Measurements from ENCODE around the gene SPPL2A. TPM values are rescaled to one million over a fixed set of nuclear protein-coding genes. Genes with fewer than 3 reads are reported as not detected.
"Not testable (repeated sequence)": the region's sequence is repeated elsewhere in the genome, so short reads cannot be mapped to it uniquely, and the experiment has no call there.

The SPPL2A gene
- total RNA-seq, 2 experiments from 2014 or later, result 72.3 to 74.1 TPM

DNA sequence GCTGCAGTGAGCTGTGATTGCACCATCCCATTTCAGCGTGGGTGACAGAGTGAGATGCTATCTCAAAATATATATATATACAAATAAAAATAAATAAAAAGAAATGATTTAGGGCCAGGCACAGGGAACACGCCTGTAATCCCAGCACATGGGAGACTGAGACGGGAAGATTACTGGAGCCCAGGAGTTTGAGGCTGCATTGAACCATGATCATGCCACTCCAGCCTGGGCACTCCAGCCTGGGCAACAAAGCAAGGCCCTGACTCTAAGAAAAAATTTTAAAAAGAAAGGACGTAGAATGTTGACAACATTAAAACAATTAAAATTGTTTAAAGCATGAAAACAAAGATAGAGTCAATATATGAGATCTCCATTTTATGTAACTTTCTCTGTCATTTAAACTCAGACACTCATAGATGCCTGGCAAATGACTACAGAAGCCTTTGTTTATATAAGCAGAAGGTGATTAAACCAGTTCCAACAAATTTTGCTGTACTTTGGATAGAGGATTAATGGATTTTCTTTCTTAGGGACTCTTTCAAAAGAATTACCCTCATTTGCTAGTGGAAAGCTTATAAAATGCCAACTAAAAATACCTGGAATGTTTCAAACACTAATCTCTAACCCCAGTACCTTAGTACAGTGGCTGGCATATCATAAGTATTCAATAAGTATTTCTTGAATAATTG lies 68.3 kb downstream of the SPPL2A start:
- no peaks in the 10 kb centered on the region for H3K27me3 Mint-ChIP-seq
- H3K4me1 Mint-ChIP-seq, result no peaks in the 10 kb centered on the region
- no peak overlapping the region for H3K4me3 Mint-ChIP-seq
- H3K27ac Mint-ChIP-seq, result no peak overlapping the region
- no peaks in the 10 kb centered on the region for H3K9me3 Mint-ChIP-seq
- H3K36me3 Mint-ChIP-seq, result peaks cover 5% of the 10 kb centered on the region
- DNase-seq, result no peak
- POLR2A ChIA-PET, result no interaction called here
- ATAC-seq (ENCODE audit: low read depth), result no peak

GRCh38 chr15:50694634-50695165 lies 70.8 kb downstream of the SPPL2A start:
- ATAC-seq (ENCODE audit: low read depth); POLR2A ChIA-PET; DNase-seq: not testable (repeated sequence)

GRCh38 chr15:50687302-50687902 lies 78.1 kb downstream of the SPPL2A start:
- POLR2A ChIA-PET, result interaction anchor here (1.8 to 1.9 kb wide), 2 partner anchors 78 to 191 kb away, joined by 6 read pairs; partner anchors contain the start of gene SPPL2A

More at GRCh38 chr15:50694634-50695165, 70.8 kb downstream of the SPPL2A start:
- H3K27ac Mint-ChIP-seq, H3K4me3 Mint-ChIP-seq, H3K9me3 Mint-ChIP-seq, H3K36me3 Mint-ChIP-seq, H3K27me3 Mint-ChIP-seq, H3K4me1 Mint-ChIP-seq: not testable (repeated sequence)

GRCh38 chr15:50686469-50687301 lies 78.8 kb downstream of the SPPL2A start, which contains the start of gene TRPM7:
Gene TRPM7, minus strand, starts transcription at chr15:50686797. Its CDS starts 264 bp downstream, at chr15:50686533.
- peaks cover 28% of the 10 kb centered on the region for H3K4me1 Mint-ChIP-seq

More at GRCh38 chr15:50687302-50687902, 78.1 kb downstream of the SPPL2A start:
- Mint-ChIP-seq H3K27ac (peak overlapping the region; percentile 84), H3K4me3 (peak overlapping the region; percentile 99), H3K9me3 (no peaks in the 10 kb centered on the region), H3K27me3 (no peaks in the 10 kb centered on the region), H3K36me3 (peaks cover 20% of the 10 kb centered on the region), H3K4me1 (peaks cover 26% of the 10 kb centered on the region)
- no peak for DNase-seq
- ATAC-seq (ENCODE audit: low read depth), result no peak

DNA sequence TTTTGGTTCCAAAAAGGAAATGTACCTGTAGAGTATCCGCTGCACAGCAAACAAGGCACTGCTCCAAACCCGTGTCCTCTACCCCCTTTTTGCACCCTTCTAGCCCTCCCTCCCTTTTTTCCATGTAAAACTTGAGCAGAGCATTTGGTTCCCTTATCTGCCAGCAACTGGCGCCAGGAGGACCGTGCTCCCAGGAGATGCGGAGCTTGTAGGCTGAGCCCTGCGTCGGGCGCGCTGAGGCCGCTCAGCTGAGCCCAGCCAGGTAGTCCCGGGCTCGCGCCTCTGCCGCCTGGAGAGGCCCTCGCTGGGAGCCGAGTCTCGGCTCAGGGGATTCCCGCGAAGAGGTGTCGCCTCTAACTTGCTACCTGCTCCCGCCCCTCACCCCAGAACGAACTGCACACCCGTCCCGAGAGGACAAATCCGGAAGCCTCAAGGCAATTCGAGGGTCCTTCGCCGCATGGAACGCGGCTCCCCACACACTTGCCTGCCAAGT lies 79.5 kb downstream of the SPPL2A start:
- POLR2A ChIA-PET, result interaction anchor here (0.6 to 1.9 kb wide), 8 partner anchors 13 to 332 kb away, joined by 3 to 6 read pairs (median 3); partner anchors contain the start of genes AP4E1, GABPB1 and SPPL2A
- peak; percentile 51 for ATAC-seq (ENCODE audit: low read depth)
- Mint-ChIP-seq H3K27ac (peak overlapping the region; percentile 97), H3K9me3 (no peaks in the 10 kb centered on the region), H3K36me3 (peaks cover 27% of the 10 kb centered on the region), H3K4me1 (peaks cover 33% of the 10 kb centered on the region), H3K4me3 (peak overlapping the region; percentile 99), H3K27me3 (no peaks in the 10 kb centered on the region)
- peak; percentile 71 for DNase-seq

More at GRCh38 chr15:50686469-50687301, 78.8 kb downstream of the SPPL2A start, which contains the start of gene TRPM7:
- H3K27ac Mint-ChIP-seq, result peak within 1 kb of the TSS; percentile 97
- peak within 1 kb of the TSS; percentile 99 for H3K4me3 Mint-ChIP-seq
- DNase-seq (peak; percentile 96), ATAC-seq (ENCODE audit: low read depth) (peak; percentile 84)
- H3K36me3 Mint-ChIP-seq, result peaks cover 23% of the 10 kb centered on the region
- POLR2A ChIA-PET, result interaction anchor here (0.6 to 1.9 kb wide), 8 partner anchors 14 to 332 kb away, joined by 3 to 6 read pairs (median 3); partner anchors contain the start of genes AP4E1, GABPB1 and SPPL2A
- no peaks in the 10 kb centered on the region for H3K9me3 Mint-ChIP-seq
- no peaks in the 10 kb centered on the region for H3K27me3 Mint-ChIP-seq

- no peak for ATAC-seq (ENCODE audit: low read depth)
Measured at GRCh38 chr15:50685191-50685975, 80.1 kb downstream of the SPPL2A start.

DNA sequence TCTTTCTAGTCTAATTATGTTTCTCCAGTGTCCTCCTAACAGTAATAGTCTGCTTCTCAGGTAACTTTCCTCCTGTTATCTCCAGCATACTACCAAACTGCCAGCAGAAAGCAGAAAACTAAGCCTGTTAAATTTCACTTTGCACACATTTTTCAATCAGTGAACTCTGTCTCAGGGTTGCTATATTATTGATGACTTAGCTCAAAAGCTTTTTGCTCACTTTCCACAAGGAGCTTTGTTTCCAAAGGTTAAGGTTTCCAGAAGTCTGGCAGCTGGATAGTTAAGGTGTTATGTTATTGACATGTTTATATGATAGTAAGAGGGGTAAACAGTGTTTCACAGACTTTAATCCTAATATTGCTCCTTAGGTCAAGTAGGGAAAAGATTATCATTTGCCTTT lies 84.0 kb downstream of the SPPL2A start:
- peaks cover 30% of the 10 kb centered on the region for H3K4me1 Mint-ChIP-seq

More at GRCh38 chr15:50685191-50685975, 80.1 kb downstream of the SPPL2A start:
- POLR2A ChIA-PET, result interaction anchor here (1.0 to 1.9 kb wide), 6 partner anchors 80 to 223 kb away, joined by 3 to 6 read pairs (median 3); partner anchors contain the start of genes AP4E1 and SPPL2A
- Mint-ChIP-seq H3K36me3 (peaks cover 27% of the 10 kb centered on the region), H3K9me3 (no peaks in the 10 kb centered on the region), H3K4me1 (peaks cover 36% of the 10 kb centered on the region), H3K4me3 (peak overlapping the region; percentile 99), H3K27ac (peak overlapping the region; percentile 97), H3K27me3 (no peaks in the 10 kb centered on the region)
- DNase-seq, result no peak

GRCh38 chr15:50676799-50677483 lies 88.6 kb downstream of the SPPL2A start:
- H3K27ac Mint-ChIP-seq, result no peak overlapping the region
- ATAC-seq (ENCODE audit: low read depth), result no peak
- peaks cover 19% of the 10 kb centered on the region for H3K4me1 Mint-ChIP-seq
- H3K36me3 Mint-ChIP-seq, result peaks cover 9% of the 10 kb centered on the region
- H3K4me3 Mint-ChIP-seq, result no peak overlapping the region
- DNase-seq, result no peak
- POLR2A ChIA-PET, result no interaction called here
- H3K27me3 Mint-ChIP-seq, result no peaks in the 10 kb centered on the region
- H3K9me3 Mint-ChIP-seq, result no peaks in the 10 kb centered on the region

More for the DNA sequence above, 84.0 kb downstream of the SPPL2A start:
- H3K36me3 Mint-ChIP-seq, result peaks cover 27% of the 10 kb centered on the region
- ATAC-seq (ENCODE audit: low read depth) (no peak), DNase-seq (no peak)
- peak overlapping the region; percentile 52 for H3K27ac Mint-ChIP-seq
- POLR2A ChIA-PET, result no interaction called here
- H3K4me3 Mint-ChIP-seq, result peak overlapping the region; percentile 12
- no peaks in the 10 kb centered on the region for H3K27me3 Mint-ChIP-seq
- no peaks in the 10 kb centered on the region for H3K9me3 Mint-ChIP-seq

DNA sequence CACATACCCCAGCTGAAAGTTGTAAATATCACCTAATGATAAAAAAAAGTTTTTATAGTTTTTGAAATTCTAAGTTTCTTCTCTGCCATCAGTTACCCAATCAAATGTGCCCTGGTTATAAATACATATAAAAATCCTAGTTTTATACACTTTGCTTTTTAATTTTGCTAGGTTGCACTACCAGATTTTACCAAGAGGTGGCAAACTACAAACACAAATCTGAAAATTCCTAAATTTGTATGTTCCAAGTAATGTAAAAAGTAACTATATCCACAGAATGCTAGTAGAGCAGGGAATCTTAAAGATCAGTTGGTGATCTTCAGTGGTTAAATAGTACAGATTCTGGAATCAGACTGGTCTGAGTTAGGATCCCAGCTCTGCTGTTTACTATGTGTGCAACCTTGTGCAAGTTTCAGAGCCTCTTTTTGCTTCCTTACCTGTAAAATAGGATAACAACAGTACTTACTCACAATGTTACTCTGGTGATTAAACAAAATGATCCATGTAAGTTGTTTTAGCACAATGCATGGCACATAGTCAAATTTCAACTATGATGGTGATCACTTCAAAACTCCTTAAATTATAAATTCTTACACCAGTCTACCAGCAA lies 89.9 kb downstream of the SPPL2A start:
- H3K4me1 Mint-ChIP-seq, result peaks cover 8% of the 10 kb centered on the region

DNA sequence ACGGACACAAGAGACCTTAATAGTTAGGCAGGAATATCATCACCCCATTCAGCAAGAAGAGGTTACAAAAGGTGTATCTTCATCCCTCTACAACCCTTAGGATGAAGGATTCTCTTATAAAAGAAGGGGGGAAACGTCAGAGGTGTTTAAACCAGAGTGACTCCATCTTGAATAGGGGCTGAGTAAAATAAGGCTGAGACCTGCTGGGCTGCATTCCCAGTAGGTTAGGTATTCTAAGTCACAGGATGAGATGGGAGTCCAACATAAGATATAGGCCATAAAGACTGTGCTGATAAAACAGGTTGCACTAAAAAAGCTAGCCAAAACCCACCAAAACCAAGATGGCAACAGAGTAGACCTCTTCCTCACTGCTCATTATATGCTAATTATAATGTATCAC lies 95.4 kb downstream of the SPPL2A start:
- DNase-seq (no peak), ATAC-seq (ENCODE audit: low read depth) (no peak)
- H3K4me1 Mint-ChIP-seq, result peaks cover 3% of the 10 kb centered on the region
- H3K27me3 Mint-ChIP-seq, result no peaks in the 10 kb centered on the region
- H3K27ac Mint-ChIP-seq, result no peak overlapping the region
- no peaks in the 10 kb centered on the region for H3K9me3 Mint-ChIP-seq
- peaks cover 7% of the 10 kb centered on the region for H3K36me3 Mint-ChIP-seq
- H3K4me3 Mint-ChIP-seq, result no peak overlapping the region
- POLR2A ChIA-PET, result no interaction called here

More for the DNA sequence above, 89.9 kb downstream of the SPPL2A start:
- no peak for DNase-seq
- POLR2A ChIA-PET, result no interaction called here
- no peaks in the 10 kb centered on the region for H3K9me3 Mint-ChIP-seq
- no peak overlapping the region for H3K4me3 Mint-ChIP-seq
- peaks cover 3% of the 10 kb centered on the region for H3K36me3 Mint-ChIP-seq
- no peaks in the 10 kb centered on the region for H3K27me3 Mint-ChIP-seq
- H3K27ac Mint-ChIP-seq, result no peak overlapping the region
- ATAC-seq (ENCODE audit: low read depth), result no peak

GRCh38 chr15:50669611-50670010 lies 95.9 kb downstream of the SPPL2A start:
- Mint-ChIP-seq H3K27ac (no peak overlapping the region), H3K36me3 (peaks cover 7% of the 10 kb centered on the region), H3K4me3 (no peak overlapping the region), H3K27me3 (no peaks in the 10 kb centered on the region), H3K9me3 (no peaks in the 10 kb centered on the region), H3K4me1 (peaks cover 3% of the 10 kb centered on the region)
- ATAC-seq (ENCODE audit: low read depth) (no peak), DNase-seq (no peak)
- POLR2A ChIA-PET, result no interaction called here

All from activated naive CD8-positive, alpha-beta T cell treated with anti-CD3 and anti-CD28 coated beads, Interleukin-2, amount 10 ng/mL, durations not matched to agents 7 days and 5 days (primary cell).